HG02759 (cell line): ENCODE data around the gene SYS1.

Source experiments
- ATAC-seq: cut with Tn5 transposase; IDR thresholded peaks from one replicate; pipeline ENCODE4 v1.9.1; 2021; ENCODE audit warnings: mild to moderate bottlenecking, moderate library complexity; ENCODE audit not compliant: unreplicated experiment

SYS1 gene

DNA sequence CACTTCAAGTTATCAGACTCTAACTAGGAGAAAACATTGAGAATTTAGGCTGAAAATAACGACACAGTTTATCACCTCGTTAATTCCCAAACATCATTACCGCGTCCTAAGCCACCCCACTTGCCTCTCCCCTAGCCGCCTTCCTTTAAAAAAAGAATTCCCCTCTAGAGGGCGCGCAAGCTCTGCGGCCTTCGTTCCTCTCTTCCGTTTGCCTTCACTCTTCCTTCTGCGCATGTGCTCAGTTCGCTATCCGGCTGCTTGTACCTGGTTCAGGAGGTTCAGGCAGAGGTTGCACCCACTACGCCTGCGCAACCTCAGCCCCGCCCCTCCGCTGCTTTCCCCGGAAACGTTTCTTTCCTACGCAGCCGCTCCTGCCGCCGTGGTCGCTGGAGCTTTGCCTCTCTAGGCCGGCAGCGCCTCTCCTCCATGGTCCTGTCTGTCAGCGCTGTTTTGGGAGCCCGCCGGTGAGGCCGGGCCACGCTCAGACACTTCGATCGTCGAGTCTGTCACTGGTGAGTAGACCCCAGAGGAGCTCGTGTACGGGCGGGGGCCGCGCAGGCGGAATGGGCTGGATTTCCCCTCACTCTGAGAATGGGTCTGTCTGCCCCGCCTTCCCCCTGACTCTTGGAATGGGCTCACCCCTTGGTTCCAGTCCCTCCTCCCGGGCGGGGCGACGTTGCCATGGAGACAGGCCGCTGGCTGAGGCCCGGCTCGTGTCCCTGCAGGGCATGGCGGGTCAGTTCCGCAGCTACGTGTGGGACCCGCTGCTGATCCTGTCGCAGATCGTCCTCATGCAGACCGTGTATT is at the start of gene SYS1:
Gene SYS1, plus strand, starts transcription at position 353 of the 807 bp plus-strand sequence. Its CDS starts 376 bp downstream, at position 729.
- ATAC-seq = peak; percentile 81

DNA sequence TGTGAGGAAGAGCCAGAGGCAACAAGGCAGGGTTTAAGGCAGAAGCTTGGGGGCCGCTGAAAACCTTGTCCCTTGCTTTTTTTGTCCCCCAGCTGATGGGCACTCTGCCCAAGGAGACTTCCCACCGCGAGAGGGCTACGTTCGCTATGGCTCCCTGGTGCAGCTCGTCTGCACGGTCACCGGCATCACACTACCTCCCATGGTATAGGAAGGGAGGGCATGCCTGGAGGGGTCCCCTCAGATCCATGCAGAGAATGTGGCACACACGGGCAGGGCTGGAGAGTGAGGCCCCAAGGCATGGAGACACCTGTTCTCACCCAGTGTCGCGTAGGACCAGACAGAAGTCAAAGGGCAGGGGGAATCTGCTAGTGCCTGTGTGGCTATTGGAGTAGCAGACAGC is 49.0 kb upstream of the SYS1 start:
- ATAC-seq = no peak

DNA sequence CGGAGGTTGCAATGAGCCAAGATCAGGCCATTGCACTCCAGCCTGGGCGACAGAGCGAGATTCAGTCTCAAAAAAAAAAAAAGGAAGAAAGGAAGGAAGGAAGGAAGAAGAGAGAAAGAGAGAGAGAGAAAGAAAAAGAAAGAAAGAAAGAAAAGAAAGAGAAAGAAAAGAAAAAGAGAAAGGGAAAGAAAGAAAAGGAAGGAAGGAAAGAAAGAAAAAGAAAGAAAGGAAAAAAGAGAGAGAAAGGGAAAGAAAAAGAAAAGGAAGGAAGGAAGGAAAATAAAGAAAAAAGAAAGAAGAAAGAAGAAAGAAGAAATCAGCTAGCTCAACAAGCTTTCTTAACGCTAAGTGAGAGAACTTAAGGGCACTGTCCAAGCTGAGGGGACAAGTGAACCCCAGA is 47.3 kb upstream of the SYS1 start:
- no peak for ATAC-seq

DNA sequence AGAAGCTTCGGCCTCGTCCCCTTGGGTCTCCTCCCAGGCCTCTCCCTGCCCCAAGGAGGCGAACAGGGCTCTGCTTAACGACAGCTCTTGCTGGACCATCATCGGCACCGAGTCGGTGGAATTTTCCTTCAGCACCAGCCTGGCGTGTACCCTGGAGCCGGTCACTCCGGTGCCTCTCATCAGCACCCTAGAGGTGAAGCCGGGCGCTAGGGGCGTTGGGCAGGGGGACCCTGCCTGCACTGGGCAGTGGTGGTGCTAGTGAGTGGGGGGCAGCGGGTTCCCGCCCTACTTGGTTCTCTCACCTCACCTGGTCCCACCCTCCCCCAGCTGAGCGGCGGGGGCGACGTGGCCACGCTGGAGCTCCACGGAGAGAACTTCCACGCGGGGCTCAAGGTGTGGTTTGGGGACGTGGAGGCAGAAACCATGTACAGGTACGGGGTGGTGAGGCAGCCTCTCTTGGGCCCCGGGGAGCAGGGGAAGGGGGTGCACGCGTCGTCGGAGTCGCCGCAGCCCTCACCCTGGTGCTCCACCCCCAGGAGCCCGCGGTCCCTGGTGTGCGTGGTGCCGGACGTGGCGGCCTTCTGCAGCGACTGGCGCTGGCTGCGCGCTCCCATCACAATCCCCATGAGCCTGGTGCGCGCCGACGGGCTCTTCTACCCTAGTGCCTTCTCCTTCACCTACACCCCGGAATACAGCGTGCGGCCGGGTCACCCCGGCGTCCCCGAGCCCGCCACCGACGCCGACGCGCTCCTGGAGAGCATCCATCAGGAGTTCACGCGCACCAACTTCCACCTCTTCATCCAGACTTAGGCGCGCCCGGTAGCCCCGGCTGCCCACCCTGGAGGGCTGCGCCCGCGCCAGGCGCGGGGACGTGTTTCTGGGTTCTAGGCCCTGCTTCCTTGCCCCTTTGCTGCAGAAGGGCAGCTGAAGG is 46.5 kb upstream of the SYS1 start:
- no peak for ATAC-seq

DNA sequence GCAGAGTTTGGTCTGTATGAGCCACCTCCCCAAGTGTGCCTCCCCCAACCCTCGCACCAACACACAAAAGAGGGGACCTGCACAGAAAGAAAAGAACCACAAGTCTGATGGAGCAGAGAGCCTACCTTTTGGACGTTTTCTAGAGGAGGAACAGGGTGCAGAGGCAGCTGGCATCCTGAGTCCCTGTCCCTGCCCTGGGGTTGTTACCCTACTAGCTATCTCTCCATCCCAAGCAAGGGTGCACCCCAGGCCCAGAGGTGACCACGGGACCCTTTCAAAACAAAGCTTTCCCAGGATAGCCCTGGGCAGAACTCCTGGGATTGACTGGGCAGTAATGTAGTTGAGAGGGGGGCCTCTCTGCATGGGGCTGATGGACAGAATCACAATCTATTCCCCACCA is 45.1 kb upstream of the SYS1 start:
- ATAC-seq = no peak

DNA sequence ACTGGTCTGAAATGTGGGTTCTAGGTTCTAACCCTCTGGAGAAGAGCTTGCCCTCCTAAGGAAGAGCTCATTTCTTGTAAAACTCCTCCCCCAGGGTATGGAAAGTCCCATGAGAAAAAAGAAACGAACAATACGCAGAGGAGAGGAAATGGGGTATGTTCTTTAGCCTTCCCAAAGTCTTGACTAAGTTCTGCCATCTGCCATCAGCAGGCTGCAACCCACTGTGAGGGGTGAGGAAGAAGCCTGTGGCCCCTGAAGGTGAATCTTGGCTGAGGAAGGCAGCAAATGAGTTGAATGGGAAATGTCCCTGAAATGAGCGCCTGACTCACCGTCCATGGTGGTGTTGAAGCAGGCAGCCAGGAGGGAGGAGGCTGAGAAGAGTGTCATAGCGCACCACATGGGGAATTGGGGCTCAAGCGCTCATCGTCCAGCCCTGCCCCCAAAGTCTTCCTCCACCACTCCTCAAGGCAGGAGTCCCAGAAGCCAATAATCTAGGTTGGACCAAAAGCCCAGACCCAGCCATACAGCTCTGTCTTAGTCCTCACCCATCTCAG is 44.5 kb upstream of the SYS1 start:
- ATAC-seq = no peak

DNA sequence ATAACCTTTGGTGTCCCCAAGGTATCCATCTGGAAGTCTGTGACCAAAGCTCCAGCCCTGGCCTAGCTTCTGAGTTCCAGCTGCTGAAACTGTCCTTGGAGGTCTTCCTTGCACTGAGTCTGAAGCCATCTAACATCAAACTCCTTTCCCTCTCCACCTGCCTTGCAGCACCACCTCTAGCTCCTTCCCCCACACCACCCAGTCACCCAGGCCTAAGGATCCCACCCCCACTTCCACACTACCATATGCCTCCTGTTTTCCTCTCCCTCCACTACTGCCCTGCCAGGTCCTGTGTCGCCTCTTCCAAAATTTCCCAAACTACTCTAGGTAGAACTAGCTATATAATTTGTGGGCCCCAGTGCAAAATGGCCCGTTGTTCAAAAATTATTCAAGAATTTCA is 44.0 kb upstream of the SYS1 start:
- no peak for ATAC-seq

DNA sequence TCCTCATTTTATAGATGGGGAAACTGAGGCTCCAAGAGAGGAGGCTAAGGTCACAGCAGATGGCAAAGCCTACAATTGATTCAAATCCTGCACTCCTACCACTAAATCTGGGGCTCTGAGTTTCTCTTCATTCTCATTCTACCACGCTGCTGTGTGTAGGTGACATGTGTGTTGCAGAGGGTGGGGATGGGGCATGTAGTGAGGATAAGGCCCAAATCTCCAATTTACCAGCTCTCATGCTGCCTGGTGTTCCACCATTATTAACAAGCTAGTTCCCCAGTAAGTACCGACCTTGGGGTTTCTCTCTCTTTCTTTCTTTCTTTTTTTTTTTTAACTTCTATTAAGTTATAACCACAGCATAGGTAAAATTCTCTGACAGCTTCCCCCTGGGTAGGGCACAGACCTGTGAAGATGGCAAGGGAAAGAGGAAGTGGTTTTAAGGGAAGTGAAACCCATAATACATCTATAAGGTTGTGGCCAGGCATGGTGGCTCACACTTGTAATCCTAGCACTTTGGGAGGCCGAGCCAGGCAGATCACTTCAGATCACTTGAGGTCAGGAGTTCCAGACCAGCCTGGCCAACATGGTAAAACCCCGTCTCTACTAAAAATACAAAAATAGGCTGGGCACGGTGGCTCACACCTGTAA is 41.9 kb upstream of the SYS1 start:
- peak; percentile 81 for ATAC-seq

DNA sequence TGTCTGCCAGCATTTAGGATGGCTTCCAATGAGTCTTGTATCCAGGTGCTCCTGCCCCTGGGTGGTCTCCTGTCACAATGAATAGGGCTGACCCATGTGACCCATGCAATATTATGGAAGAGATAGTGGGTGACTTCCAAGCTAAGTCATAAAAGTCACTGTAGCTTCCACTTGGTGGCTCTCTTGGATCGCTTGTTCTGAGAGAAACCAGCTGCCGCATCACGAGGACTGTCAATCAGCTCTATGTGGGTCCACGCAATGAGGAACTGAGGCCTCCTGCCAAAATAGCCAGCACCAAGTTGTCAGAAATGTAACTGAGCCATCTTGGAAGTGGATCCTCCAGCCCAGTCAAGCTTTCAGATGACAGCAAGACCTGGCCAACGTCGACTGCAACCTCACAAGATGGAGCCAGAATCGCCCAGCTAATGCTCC is 40.0 kb upstream of the SYS1 start:
- no peak for ATAC-seq

DNA sequence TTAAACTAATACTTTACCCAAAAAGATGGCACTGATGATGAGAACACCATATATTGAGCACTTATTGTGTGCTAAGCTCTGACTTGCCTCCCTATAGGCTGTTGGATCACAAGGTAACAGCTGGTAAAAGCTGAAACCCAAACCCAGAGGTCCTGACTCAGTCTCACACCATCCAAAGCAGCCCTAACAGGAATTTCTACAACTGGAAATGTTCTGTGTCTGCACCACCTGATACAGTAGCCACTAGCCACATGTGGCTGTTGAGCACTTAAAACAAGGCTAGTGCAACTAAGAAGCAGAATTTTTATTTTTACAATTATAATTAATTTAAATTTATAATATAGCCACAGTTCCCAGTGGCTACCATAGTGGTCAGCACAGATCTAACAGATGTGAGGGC is 39.2 kb upstream of the SYS1 start:
- no peak for ATAC-seq

DNA sequence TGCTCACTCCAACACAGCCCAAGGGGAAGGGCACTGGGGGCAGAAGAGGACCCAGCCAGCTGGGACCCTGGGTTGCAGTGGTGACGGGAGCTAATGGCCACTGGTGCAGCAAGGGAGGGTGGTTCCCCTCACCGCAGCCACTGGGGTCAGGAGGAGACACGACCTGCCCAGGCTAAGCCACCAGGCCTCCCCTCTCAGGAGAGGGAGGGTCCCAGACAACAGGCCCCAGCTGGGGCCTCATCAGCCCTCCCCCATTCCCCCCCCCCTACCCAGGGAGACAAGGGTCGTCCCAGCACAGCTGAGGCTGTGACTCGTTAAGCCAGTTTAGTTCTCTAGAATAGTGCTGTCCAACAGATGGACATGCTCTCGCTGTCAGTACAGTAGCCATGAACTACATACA is 37.6 kb upstream of the SYS1 start:
- no peak for ATAC-seq

DNA sequence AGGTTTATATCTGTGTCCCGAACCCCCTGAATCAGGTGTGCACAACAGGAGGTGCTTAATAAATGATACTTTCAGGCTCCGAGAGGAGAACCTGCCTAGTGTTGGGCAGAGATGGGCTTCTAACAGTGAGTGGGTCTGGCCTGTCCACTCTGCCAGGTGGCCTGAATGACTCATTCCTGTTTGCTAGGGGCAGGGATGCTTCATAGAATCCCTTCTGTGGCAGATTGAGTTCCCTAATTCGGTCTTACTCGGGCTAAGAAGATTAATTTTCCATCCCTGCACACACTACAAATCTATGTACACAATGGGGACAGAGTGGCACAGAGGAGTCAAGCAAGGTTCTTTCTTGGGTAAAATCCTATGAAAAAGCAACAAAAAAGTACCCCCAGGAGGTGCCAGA is 34.5 kb upstream of the SYS1 start:
- no peak for ATAC-seq

DNA sequence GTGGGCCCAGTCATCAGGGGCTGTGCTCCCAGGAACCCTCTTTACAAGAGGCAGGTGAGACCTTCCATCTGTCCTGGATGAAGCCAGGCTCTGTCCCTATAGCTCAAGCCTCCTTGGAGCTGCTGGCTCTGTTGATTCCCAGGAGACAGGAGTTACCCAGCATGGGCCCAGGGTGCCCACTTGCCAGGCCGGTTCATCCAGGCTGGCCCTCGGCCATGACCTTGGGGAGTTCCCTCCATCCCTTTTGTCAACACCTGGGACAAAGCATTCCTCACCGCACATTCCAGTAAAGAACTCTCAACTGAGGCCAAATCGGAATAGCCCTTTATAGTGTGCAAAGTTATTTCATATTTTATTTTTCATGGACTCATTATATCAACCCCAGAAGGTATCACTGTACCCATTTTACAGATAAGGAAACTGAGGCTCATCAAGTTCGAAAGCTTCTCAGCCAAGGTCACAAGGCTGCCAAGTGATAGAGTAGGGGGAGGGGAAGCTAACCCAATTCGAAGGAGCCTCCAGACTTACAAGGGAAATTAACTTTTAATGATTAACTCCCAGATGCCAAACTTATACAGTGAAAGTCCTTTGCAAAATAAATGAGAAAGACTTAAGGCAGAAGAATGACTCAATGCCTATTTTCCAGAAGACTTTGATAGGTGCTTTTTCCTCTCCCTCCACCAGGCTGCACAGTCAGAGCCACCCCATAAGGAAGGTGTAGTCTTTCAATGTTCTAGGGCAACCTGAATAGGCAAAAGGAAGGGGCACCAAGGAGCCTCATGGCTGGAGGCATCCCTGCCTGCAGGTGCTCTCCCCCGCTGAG is 33.2 kb upstream of the SYS1 start:
- ATAC-seq = no peak

DNA sequence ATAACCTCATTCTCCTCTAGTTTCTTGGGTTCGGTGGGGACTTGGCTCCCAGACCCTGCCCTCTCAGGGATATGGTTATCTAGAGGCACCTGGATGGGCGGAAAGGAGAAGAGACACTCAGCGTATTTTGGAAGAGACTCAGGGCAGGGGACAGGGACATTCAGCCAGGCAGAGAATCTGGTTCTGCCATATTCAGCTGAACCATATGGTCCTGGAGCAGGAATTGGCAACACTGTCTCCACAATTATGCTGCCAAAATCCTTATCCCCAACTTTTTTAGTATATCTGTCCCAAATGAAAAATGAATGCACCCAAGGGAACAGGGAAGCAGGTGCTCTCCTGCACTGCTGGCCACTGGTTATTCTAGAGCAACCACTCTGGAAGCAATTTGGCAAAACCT is 32.5 kb upstream of the SYS1 start:
- no peak for ATAC-seq

DNA sequence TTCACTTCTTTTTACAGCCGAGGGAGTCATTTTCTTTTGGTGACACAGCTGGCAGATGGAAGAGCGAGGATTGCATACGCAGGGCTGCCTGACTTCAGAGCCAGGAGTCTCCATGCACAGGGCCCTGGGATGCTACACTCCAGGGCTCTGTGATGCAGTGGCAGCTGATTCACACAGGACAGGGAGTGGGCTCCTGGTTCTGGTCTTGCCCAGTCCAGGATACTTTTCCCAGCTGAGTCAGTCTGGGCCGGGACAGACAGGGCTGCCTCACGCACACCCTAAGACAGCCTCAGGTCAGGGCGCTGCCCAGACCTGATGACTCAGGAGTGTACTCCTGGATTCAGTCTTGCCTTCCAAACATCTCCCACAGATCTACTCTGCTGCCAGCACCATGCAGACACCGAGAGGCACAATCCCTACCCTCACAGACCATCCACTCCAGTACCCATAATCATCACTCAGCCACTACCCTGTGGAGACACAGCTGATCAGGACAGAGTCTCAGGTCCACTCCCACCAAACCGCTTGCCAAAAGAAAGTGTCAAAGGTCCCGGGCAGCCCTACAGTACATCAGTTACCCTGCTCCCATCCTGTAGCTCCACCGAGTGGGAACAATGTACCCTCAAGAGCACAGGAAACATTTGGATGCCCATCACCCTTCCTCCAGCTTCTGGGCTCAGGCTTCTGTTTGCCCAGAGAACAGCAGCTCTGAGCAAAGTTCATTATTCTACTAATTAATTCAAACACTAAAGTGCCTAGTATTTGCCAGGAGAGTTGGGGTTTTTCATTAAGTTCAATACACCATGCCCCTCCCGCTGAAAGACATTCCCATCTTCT is 26.2 kb upstream of the SYS1 start:
- no peak for ATAC-seq

DNA sequence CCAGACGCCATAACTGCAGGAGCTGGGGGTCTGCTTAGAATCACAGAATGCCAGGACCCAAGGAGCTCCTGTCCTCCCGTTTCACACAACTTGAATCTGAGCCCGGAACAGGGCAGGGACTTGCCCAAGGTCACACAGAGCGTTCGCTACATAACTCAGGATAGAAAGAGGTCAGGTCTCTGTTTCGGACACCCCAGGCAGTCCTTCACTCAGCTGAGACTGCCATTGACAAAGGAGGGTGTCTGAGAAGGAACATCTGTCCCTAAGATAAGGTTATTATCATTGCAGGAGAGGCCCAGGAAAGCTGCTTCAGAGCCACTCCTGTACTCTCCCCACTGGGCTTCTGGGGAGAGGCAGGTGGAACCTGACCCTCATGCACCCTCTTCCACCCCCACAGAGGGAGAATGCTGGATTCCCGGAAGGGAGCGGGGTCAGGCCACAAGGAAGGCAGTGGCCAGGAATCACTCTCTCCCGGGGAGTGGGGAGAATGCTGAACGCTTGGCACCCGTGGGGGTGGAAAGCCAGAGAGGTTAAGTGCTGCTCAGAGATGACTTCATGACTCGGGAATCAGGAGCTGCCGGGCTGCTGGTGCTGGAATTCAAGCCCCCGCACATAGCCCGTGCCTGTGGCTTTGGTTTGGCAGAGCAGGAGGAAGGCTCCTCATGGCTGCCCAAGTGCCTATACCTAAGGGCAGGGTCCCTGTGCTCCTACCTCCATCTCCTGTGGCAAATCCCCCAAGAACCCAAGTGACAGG is 25.4 kb upstream of the SYS1 start:
- no peak for ATAC-seq

DNA sequence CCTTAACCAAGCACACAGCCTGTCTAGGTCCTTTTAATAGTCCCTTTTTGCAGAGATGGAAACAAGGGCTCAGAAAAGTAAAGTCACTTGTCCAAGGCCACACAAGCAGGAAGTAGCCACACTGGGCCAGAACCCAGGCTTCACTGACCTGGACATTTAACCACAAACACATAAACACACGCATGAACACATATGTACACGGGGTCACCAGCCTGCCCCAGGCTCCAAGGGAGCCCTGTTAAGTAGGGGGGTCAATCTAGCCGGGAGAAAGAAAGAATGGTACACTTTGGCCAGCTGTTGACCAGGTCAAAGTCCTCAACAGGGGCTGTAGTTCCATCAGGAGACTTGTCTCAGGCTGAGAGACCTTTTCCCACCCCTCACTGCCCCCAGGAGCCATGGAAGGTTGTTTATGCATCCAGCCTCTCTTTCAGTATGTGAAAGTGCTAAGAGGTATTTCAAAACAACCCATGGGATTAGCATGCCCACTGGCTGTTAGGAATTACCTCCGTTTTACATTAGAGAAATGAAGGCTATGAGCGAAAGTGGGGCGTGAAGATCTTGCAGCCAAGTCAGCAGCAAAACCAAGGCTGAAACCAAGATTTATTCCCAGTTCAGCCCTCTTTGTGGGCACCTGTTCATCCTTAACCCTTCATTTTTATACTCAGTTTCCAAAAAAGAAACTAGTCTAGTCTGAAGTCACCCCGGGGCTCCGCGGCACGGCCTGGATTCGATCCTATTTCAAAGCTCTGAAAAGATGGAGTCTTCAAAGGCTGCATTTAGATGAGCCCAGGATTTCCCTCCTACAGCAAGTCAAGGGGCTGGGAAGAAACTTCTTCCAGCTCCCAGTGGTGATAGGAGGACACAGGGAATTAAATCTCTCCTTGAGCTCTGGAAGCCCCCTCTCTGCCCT is 24.6 kb upstream of the SYS1 start:
- no peak for ATAC-seq

DNA sequence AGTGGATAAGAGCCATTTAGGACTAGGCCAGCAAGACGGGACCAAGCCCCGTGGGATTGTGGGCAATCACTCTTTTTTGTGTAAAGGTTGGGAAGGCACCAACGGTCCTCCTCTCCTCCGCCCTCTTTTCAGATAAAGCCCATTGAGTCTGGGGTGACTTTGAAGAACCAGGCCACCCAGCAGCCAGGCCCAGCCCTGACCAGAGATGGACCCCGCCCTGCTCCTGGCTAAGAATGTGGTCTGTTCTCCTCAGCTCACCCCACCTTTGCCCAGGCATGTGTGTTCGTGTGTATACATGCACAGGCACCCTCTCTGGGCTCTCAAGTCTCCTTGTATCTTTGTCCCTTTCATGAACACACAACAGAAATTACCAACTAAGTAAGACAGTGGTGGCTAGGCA is 23.9 kb upstream of the SYS1 start:
- ATAC-seq = no peak
